Measurements from ENCODE around the gene SPATA4.

Gene SPATA4

DNA sequence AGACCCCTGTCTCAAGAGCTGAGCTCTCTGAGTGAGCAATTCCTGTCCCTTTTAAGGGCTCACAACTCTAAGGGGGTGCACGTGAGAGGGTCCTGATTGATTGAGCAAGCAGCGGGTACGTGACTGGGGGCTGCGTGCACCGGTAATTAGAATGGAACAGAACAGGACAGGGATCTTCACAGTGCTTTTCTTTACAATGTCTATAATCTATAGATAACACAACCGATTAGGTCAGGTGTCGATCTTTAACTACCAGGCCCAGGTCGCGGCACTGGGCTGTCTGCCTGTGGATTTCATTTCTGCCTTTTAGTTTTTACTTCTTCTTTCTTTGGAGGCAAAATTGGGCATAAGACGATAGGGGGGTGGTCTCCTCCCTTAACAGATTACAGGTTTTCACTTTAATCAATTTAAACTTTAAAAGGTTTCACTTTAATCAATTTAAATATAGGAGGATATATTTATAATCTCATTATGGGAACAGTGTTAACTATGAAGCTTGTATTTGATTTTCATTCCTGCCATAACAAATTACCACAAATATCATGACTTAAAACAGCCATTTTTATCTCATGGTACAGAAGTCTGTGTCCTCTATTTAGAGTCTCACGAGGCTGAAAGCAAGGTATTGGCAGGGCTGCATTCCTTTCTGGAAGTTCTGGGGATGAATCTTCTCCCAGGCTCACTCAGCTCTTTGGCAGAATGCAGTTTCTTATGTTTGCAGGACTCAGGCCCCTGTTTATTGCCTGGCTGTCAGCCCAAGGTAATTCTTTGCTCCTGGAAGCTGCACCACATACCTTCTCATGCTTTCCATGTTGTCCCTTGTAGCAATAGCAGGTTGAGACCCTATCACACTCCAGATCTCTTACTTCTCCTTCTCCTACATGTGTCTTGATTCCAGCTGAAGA lies 5.2 kb downstream of the SPATA4 start:
- Histone ChIP-seq H3K27me3 (replicated peaks; ENCODE audit: insufficient read depth, low read length) (no peaks in the 10 kb centered on the region), H3K9ac (ENCODE audit: low read length) (no peak overlapping the region), H3K79me2 (ENCODE audit: low read length) (no peaks in the 10 kb centered on the region), H3K9me3 (replicated peaks; ENCODE audit: insufficient read depth, low read length) (no peaks in the 10 kb centered on the region), H3K27ac (ENCODE audit: low read length) (no peak overlapping the region), H3F3A (ENCODE audit: insufficient read depth, low read length) (peaks cover 2% of the 10 kb centered on the region; the same call in 1 of the 2 replicates), H2AFZ (ENCODE audit: low read length) (no peak overlapping the region), H3K9me2 (replicated peaks; ENCODE audit: insufficient read depth, low read length) (no peaks in the 10 kb centered on the region), H3K4me1 (ENCODE audit: low read length) (no peaks in the 10 kb centered on the region), H3K4me3 (ENCODE audit: low read length) (no peak overlapping the region), H4K20me1 (ENCODE audit: insufficient read depth, low read length) (no peaks in the 10 kb centered on the region), H3K36me3 (replicated peaks; ENCODE audit: insufficient read depth, low read length) (no peaks in the 10 kb centered on the region), H3K4me2 (ENCODE audit: low read depth, low read length) (no peak overlapping the region)
- no peak for DNase-seq
- TF ChIP-seq EZH2 (optimal IDR thresholded peaks at IDR 0.05; ENCODE audit: low read depth, low read length) (no peak), EZH2phosphoT487 (IDR thresholded peaks at IDR 0.05; ENCODE audit: low read length) (no peak)
- TF ChIP-seq, protein P1, sequence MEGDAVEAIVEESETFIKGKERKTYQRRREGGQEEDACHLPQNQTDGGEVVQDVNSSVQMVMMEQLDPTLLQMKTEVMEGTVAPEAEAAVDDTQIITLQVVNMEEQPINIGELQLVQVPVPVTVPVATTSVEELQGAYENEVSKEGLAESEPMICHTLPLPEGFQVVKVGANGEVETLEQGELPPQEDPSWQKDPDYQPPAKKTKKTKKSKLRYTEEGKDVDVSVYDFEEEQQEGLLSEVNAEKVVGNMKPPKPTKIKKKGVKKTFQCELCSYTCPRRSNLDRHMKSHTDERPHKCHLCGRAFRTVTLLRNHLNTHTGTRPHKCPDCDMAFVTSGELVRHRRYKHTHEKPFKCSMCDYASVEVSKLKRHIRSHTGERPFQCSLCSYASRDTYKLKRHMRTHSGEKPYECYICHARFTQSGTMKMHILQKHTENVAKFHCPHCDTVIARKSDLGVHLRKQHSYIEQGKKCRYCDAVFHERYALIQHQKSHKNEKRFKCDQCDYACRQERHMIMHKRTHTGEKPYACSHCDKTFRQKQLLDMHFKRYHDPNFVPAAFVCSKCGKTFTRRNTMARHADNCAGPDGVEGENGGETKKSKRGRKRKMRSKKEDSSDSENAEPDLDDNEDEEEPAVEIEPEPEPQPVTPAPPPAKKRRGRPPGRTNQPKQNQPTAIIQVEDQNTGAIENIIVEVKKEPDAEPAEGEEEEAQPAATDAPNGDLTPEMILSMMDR (IDR thresholded peaks at IDR 0.05; ENCODE audit: low read length), result no peak

DNA sequence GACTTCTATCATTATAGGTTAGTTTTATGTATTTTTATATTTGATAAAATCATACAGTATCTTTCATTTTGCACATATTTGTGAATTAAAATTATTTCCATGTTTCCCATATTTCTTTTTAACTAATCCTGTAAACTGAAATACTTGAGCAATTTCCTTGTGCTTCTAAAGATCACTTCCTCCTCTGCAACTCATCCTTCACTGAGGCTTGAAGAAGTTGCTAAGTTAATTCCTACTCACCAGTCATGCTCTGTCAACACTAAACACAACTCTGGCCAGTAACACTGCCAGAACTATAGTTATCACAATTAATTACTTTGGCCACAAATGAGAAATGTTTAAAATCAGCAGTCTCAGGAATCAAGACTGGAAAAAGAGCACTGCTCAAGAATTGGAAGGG lies 6.7 kb downstream of the SPATA4 start:
- Histone ChIP-seq H3F3A (ENCODE audit: insufficient read depth, low read length) (no peaks in the 10 kb centered on the region), H3K27ac (ENCODE audit: low read length) (no peak overlapping the region), H3K4me1 (ENCODE audit: low read length) (no peaks in the 10 kb centered on the region)

DNA sequence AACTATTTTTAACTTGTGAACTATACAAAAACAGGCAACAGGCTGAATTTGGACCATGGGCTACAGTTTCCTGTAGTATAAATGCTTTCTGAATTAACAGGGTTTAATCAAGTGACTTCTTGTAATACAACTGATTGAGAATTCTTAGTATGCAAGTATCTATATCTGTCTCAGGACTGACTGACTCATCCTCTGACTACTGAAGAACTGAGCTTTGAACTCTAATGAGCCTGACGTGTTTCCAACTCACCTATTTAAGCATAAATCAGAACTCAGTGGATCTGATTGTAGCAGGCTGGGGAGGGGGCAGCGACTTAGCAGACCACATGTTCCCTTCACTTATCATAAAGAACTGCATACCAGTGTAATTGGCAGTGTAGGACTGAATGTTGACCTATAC lies 7.8 kb downstream of the SPATA4 start:
- H4K20me1 ChIP-seq (ENCODE audit: insufficient read depth, low read length), result no peaks in the 10 kb centered on the region
- no peak for DNase-seq
- no peaks in the 10 kb centered on the region for H3K9me2 ChIP-seq (replicated peaks; ENCODE audit: insufficient read depth, low read length)
- no peak overlapping the region for H3K27ac ChIP-seq (ENCODE audit: low read length)
- no peaks in the 10 kb centered on the region for H3K4me1 ChIP-seq (ENCODE audit: low read length)
- H3K4me2 ChIP-seq (ENCODE audit: low read depth, low read length), result no peak overlapping the region
- no peaks in the 10 kb centered on the region for H3K9me3 ChIP-seq (replicated peaks; ENCODE audit: insufficient read depth, low read length)
- H3K9ac ChIP-seq (ENCODE audit: low read length), result no peak overlapping the region
- no peaks in the 10 kb centered on the region for H3F3A ChIP-seq (ENCODE audit: insufficient read depth, low read length)
- no peak overlapping the region for H2AFZ ChIP-seq (ENCODE audit: low read length)
- no peaks in the 10 kb centered on the region for H3K79me2 ChIP-seq (ENCODE audit: low read length)
- no peak overlapping the region for H3K4me3 ChIP-seq (ENCODE audit: low read length)
- TF ChIP-seq EZH2phosphoT487 (IDR thresholded peaks at IDR 0.05; ENCODE audit: low read length) (no peak), EZH2 (optimal IDR thresholded peaks at IDR 0.05; ENCODE audit: low read depth, low read length) (no peak)
- TF ChIP-seq, protein P1 (IDR thresholded peaks at IDR 0.05; ENCODE audit: low read length), result no peak
- H3K36me3 ChIP-seq (replicated peaks; ENCODE audit: insufficient read depth, low read length), result no peaks in the 10 kb centered on the region
- H3K27me3 ChIP-seq (replicated peaks; ENCODE audit: insufficient read depth, low read length), result no peaks in the 10 kb centered on the region

More for the DNA sequence above, 6.7 kb downstream of the SPATA4 start:
- Histone ChIP-seq H3K9ac (ENCODE audit: low read length) (no peak overlapping the region), H3K4me2 (ENCODE audit: low read depth, low read length) (no peak overlapping the region), H3K79me2 (ENCODE audit: low read length) (no peaks in the 10 kb centered on the region), H4K20me1 (ENCODE audit: insufficient read depth, low read length) (no peaks in the 10 kb centered on the region), H3K4me3 (ENCODE audit: low read length) (no peak overlapping the region), H3K36me3 (replicated peaks; ENCODE audit: insufficient read depth, low read length) (no peaks in the 10 kb centered on the region), H3K9me3 (replicated peaks; ENCODE audit: insufficient read depth, low read length) (no peaks in the 10 kb centered on the region), H3K27me3 (replicated peaks; ENCODE audit: insufficient read depth, low read length) (no peaks in the 10 kb centered on the region), H2AFZ (ENCODE audit: low read length) (0 out of 2 replicates have a peak overlapping the region, but pooled peaks have one; percentile 4), H3K9me2 (replicated peaks; ENCODE audit: insufficient read depth, low read length) (no peaks in the 10 kb centered on the region)
- no peak for DNase-seq
- TF ChIP-seq EZH2 (optimal IDR thresholded peaks at IDR 0.05; ENCODE audit: low read depth, low read length) (no peak), EZH2phosphoT487 (IDR thresholded peaks at IDR 0.05; ENCODE audit: low read length) (no peak)
- TF ChIP-seq, protein P1 (IDR thresholded peaks at IDR 0.05; ENCODE audit: low read length), result no peak

Data from MM.1S (cell line).